ENCODE measurements around the gene ZNF750.

- TF ChIP-seq CTCF (IDR thresholded peaks at IDR 0.05): no peak
- TF ChIP-seq POLR2AphosphoS5 (IDR thresholded peaks at IDR 0.05): no peak
- no peak for TF ChIP-seq POLR2A (IDR thresholded peaks at IDR 0.05)
- TF ChIP-seq EP300 (IDR thresholded peaks at IDR 0.05): no peak
Measured at GRCh38 chr17:82787081-82787848, 52.6 kb downstream of the ZNF750 start.
